ENCODE results near the gene MYNN.

MYNN gene

GRCh38 chr3:169787791-169788190 lies 14.6 kb downstream of the MYNN start:
- H3K36me3 ChIP-seq = peaks cover 55% of the 10 kb centered on the region
- H3K9me3 ChIP-seq = no peaks in the 10 kb centered on the region

DNA sequence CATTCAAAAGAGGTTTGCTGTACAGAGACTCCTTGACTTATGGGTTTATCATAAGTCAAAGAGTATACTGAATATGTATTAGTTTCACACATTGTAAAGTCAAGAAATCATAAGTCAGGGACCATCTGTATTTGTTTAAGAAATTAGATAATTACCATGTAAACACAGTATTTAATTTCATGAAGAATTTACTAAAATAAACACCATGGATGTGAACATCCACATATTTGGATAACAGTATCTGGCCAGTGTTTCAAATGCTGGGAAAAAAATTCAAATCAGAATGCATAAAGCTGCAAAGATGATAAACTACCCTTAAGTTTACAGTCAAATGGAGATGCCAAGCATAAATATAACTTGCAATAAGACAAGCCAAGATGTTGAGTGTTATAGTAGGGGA lies 17.0 kb downstream of the MYNN start:
- Histone ChIP-seq H3K27me3 (no peaks in the 10 kb centered on the region), H3K9me3 (no peaks in the 10 kb centered on the region), H3K4me1 (no peaks in the 10 kb centered on the region), H3K36me3 (peaks cover 33% of the 10 kb centered on the region), H3K4me3 (ENCODE audit: low read depth, low read length) (no peak overlapping the region)
- TF ChIP-seq, protein P1, sequence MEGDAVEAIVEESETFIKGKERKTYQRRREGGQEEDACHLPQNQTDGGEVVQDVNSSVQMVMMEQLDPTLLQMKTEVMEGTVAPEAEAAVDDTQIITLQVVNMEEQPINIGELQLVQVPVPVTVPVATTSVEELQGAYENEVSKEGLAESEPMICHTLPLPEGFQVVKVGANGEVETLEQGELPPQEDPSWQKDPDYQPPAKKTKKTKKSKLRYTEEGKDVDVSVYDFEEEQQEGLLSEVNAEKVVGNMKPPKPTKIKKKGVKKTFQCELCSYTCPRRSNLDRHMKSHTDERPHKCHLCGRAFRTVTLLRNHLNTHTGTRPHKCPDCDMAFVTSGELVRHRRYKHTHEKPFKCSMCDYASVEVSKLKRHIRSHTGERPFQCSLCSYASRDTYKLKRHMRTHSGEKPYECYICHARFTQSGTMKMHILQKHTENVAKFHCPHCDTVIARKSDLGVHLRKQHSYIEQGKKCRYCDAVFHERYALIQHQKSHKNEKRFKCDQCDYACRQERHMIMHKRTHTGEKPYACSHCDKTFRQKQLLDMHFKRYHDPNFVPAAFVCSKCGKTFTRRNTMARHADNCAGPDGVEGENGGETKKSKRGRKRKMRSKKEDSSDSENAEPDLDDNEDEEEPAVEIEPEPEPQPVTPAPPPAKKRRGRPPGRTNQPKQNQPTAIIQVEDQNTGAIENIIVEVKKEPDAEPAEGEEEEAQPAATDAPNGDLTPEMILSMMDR (IDR thresholded peaks at IDR 0.05; ENCODE audit: low read depth, low read length) = no peak
- DNase-seq = no peak

More at GRCh38 chr3:169787791-169788190, 14.6 kb downstream of the MYNN start:
- Histone ChIP-seq H3K4me3 (ENCODE audit: low read depth, low read length) (no peak overlapping the region), H3K27me3 (no peaks in the 10 kb centered on the region), H3K4me1 (no peaks in the 10 kb centered on the region)
- TF ChIP-seq, protein P1 (IDR thresholded peaks at IDR 0.05; ENCODE audit: low read depth, low read length) = no peak
- DNase-seq = no peak

DNA sequence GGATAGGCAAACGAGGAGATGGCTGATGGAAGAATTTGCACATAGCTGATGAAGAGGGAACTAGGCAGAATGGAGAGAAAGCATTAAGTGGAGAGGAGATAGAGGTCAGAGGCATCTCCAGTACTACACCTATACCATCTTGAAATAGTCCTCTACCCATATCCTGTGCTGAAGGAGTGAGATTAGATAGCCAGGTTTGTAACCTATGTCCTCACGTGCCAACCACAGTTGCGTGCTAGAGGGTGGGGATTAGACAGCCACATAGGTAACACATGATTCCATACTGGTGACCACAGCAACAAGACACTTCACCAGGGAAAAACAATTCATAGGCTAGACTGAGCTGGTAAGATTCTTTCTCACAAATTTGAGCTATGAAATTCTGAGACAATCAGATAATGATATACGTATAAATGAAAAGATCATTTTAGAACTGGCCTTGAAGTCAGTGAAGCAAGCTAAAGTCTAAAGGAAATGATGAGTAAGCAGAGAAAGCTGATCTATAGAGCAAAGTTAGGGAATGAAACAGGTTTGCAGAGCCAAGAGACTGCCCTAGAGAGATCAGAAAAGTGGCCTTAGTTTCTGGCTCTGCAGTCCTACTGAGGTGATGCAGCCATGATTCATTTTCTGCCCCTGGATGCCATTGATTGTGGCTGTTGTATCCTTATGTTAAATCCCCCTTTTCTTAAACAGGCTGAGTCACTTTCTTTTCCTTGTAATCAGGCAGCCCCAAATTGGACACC lies 17.7 kb downstream of the MYNN start:
- TF ChIP-seq, protein P1 (IDR thresholded peaks at IDR 0.05; ENCODE audit: low read depth, low read length) = no peak
- Histone ChIP-seq H3K36me3 (peaks cover 27% of the 10 kb centered on the region), H3K4me1 (no peaks in the 10 kb centered on the region), H3K9me3 (no peaks in the 10 kb centered on the region), H3K4me3 (ENCODE audit: low read depth, low read length) (no peak overlapping the region), H3K27me3 (no peaks in the 10 kb centered on the region)
- DNase-seq = no peak

- no peak for DNase-seq
- peaks cover 16% of the 10 kb centered on the region for H3K36me3 ChIP-seq
Observed at GRCh38 chr3:169792359-169792758, 19.2 kb downstream of the MYNN start.

DNA sequence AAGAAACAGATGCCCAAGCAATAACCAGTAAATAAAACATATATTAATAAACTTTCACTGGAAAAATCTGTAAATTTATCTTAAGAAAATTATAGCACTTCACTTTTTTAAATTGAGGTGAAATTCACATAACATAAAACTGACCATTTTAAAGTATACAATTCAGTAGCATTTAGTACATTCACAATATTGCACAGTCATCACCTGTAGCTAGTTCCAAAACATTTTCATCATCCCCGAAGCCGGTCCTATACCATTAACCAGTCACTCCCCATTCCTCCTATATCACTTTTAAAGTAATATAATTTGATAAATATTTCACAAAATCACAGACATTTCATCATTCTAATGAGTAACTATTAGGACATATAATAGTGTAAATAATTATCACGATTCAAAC lies 31.5 kb downstream of the MYNN start:
- Histone ChIP-seq H3K4me1 (no peaks in the 10 kb centered on the region), H3K36me3 (peaks cover 32% of the 10 kb centered on the region), H3K27me3 (no peaks in the 10 kb centered on the region), H3K4me3 (ENCODE audit: low read depth, low read length) (no peak overlapping the region), H3K9me3 (no peaks in the 10 kb centered on the region)
- TF ChIP-seq, protein P1 (IDR thresholded peaks at IDR 0.05; ENCODE audit: low read depth, low read length) = no peak
- DNase-seq = no peak

More at GRCh38 chr3:169792359-169792758, 19.2 kb downstream of the MYNN start:
- no peak overlapping the region for H3K4me3 ChIP-seq (ENCODE audit: low read depth, low read length)
- H3K4me1 ChIP-seq = no peaks in the 10 kb centered on the region
- no peaks in the 10 kb centered on the region for H3K27me3 ChIP-seq
- no peaks in the 10 kb centered on the region for H3K9me3 ChIP-seq
- TF ChIP-seq, protein P1 (IDR thresholded peaks at IDR 0.05; ENCODE audit: low read depth, low read length) = no peak

- no peak for DNase-seq
- Histone ChIP-seq H3K4me1 (no peaks in the 10 kb centered on the region), H3K36me3 (no peaks in the 10 kb centered on the region; the same call in 1 of the 2 replicates), H3K4me3 (ENCODE audit: low read depth, low read length) (no peak overlapping the region), H3K9me3 (no peaks in the 10 kb centered on the region), H3K27me3 (no peaks in the 10 kb centered on the region)
- TF ChIP-seq, protein P1 (IDR thresholded peaks at IDR 0.05; ENCODE audit: low read depth, low read length) = no peak
Observed at GRCh38 chr3:169809230-169809795, 36.1 kb downstream of the MYNN start.
